Fibroblast of peridontal ligament (primary cell): Measurements from ENCODE around the gene NEMP1.
A peak's percentile ranks its signal among the peaks of the same experiment; 100 is the strongest.
"Not testable (repeated sequence)": the region's sequence is repeated elsewhere in the genome, so short reads cannot be mapped to it uniquely, and the experiment has no call there.

Experiments used
- DNase-seq: peaks from one replicate; pipeline ENCODE4 v3.0.0-alpha.2; 2010; ENCODE audit errors: extremely low read depth

The NEMP1 gene

GRCh38 chr12:57078519-57079404 is at the start of gene NEMP1:
NEMP1 (minus strand) TSS chr12:57078791; CDS start chr12:57078745, 46 bp downstream.
- peak; percentile 100 for DNase-seq

- DNase-seq = peak; percentile 90
Measured at GRCh38 chr12:57127726-57128518, 49.3 kb upstream of the NEMP1 start, which contains the start of gene LRP1. LRP1 (plus strand) TSS chr12:57128483; CDS start chr12:57128965, 482 bp downstream.

- DNase-seq = no peak
Measured at GRCh38 chr12:57127101-57127725, 48.6 kb upstream of the NEMP1 start.

- DNase-seq = no peak
Measured at GRCh38 chr12:57126561-57126960, 48.0 kb upstream of the NEMP1 start.

GRCh38 chr12:57126061-57126460 is 47.5 kb upstream of the NEMP1 start:
- no peak for DNase-seq

- DNase-seq = peak; percentile 80
Measured at GRCh38 chr12:57124261-57124877, 45.8 kb upstream of the NEMP1 start.

- no peak for DNase-seq
Measured at GRCh38 chr12:57123813-57124212, 45.2 kb upstream of the NEMP1 start.

GRCh38 chr12:57120718-57121117 is 42.1 kb upstream of the NEMP1 start:
- not testable (repeated sequence) for DNase-seq

GRCh38 chr12:57119294-57120085 is 40.9 kb upstream of the NEMP1 start:
- DNase-seq = no peak

- no peak for DNase-seq
Measured at GRCh38 chr12:57118711-57119271, 40.2 kb upstream of the NEMP1 start.

- DNase-seq = no peak
Measured at GRCh38 chr12:57116580-57117281, 38.1 kb upstream of the NEMP1 start.

GRCh38 chr12:57112492-57113294 is 34.1 kb upstream of the NEMP1 start:
- no peak for DNase-seq

- peak; percentile 86 for DNase-seq
Measured at GRCh38 chr12:57111031-57111734, 32.6 kb upstream of the NEMP1 start, which contains the start of gene STAT6. STAT6 (minus strand) TSS chr12:57111362; CDS start chr12:57108278, 3,084 bp downstream.

GRCh38 chr12:57110104-57111030 is 31.8 kb upstream of the NEMP1 start:
- DNase-seq = peak; percentile 45

- no peak for DNase-seq
Measured at GRCh38 chr12:57109207-57110103, 30.9 kb upstream of the NEMP1 start.
